BLaER1 treated with 17β-estradiol and CSF1 and Interleukin-3, amounts not matched to agents 10 nM and 100 nM (cell line): Measurements from ENCODE around the gene CACNA1D.
A peak's percentile ranks its signal among the peaks of the same experiment; 100 is the strongest.

Experiments used
- H3K27ac ChIP-seq, 11 experiments: shearing (Covaris generic); formaldehyde crosslinking; 2 replicates each; pipeline ENCODE4 v1.8.1; 2022
- H3K27me3 ChIP-seq, 11 experiments: shearing (Covaris generic); formaldehyde crosslinking; 2 replicates each; pipeline ENCODE4 v1.8.1; 2022
- H3K36me3 ChIP-seq, 11 experiments: shearing (Covaris generic); formaldehyde crosslinking; 2 replicates each; pipeline ENCODE4 v1.8.1; 2022
- H3K4me1 ChIP-seq, 10 experiments: shearing (Covaris generic); formaldehyde crosslinking; 2 replicates each; pipeline ENCODE4 v1.8.1; 2022
- H3K4me2 ChIP-seq, 11 experiments: shearing (Covaris generic); formaldehyde crosslinking; 2 replicates each; pipeline ENCODE4 v1.8.1; 2022
- H3K4me3 ChIP-seq, 10 experiments: shearing (Covaris generic); formaldehyde crosslinking; 2 replicates each; pipeline ENCODE4 v1.8.1; 2022
- H3K9ac ChIP-seq, 11 experiments: shearing (Covaris generic); formaldehyde crosslinking; 2 replicates each; pipeline ENCODE4 v1.8.1; 2022
- H3K9me3 ChIP-seq, 11 experiments: shearing (Covaris generic); formaldehyde crosslinking; replicated peaks in 1 of 11; 2 replicates each; pipeline ENCODE4 v1.8.1; 2022
- H4K20me1 ChIP-seq, 11 experiments: shearing (Covaris generic); formaldehyde crosslinking; 2 replicates each; pipeline ENCODE4 v1.8.1; 2022
- Cebpa-rat ChIP-seq, 11 experiments: shearing (Covaris generic); IDR thresholded peaks; 2 replicates each; pipeline ENCODE4 v1.8.1; 2022

CACNA1D gene

GRCh38 chr3:53589806-53590205 lies 95.4 kb downstream of the CACNA1D start:
- no peak overlapping the region for H3K9ac ChIP-seq
- peaks cover 0 to 8% (median 3%) of the 10 kb centered on the region in 10 experiments; a peak in 5 of 20 replicates for H3K4me1 ChIP-seq
- no peak overlapping the region for H3K27ac ChIP-seq
- no peak for TF ChIP-seq Cebpa-rat (IDR thresholded peaks at IDR 0.05)
- H3K4me3 ChIP-seq: no peak overlapping the region
- H3K27me3 ChIP-seq: no peaks in the 10 kb centered on the region
- no peaks in the 10 kb centered on the region for H4K20me1 ChIP-seq
- no peak overlapping the region for H3K4me2 ChIP-seq
- no peaks in the 10 kb centered on the region for H3K36me3 ChIP-seq
- H3K9me3 ChIP-seq: no peaks in the 10 kb centered on the region

GRCh38 chr3:53590606-53591005 lies 96.2 kb downstream of the CACNA1D start:
- Histone ChIP-seq H3K4me1 (peaks cover 0 to 8% (median 2%) of the 10 kb centered on the region in 10 experiments; a peak in 4 of 20 replicates), H3K4me2 (no peak overlapping the region), H3K9ac (no peak overlapping the region), H3K4me3 (no peak overlapping the region), H4K20me1 (no peaks in the 10 kb centered on the region), H3K27ac (no peak overlapping the region), H3K27me3 (no peaks in the 10 kb centered on the region), H3K9me3 (no peaks in the 10 kb centered on the region), H3K36me3 (no peaks in the 10 kb centered on the region)
- TF ChIP-seq Cebpa-rat (IDR thresholded peaks at IDR 0.05): no peak

- TF ChIP-seq Cebpa-rat (IDR thresholded peaks at IDR 0.05): no peak
- H3K4me2 ChIP-seq: no peak overlapping the region
These were observed 97.2 kb downstream of the CACNA1D start for GRCh38 chr3:53591646-53592045.

GRCh38 chr3:53592862-53593261 lies 98.5 kb downstream of the CACNA1D start:
- no peak for TF ChIP-seq Cebpa-rat (IDR thresholded peaks at IDR 0.05)
- Histone ChIP-seq H3K36me3 (no peaks in the 10 kb centered on the region), H3K9ac (no peak overlapping the region), H3K27ac (no peak overlapping the region), H3K27me3 (no peaks in the 10 kb centered on the region), H4K20me1 (no peaks in the 10 kb centered on the region), H3K4me3 (no peak overlapping the region), H3K4me2 (peak overlapping the region in 2 of 11 experiments; percentile 1 to 7; a peak in 3 of 22 replicates), H3K4me1 (peaks cover 0 to 16% (median 10%) of the 10 kb centered on the region in 10 experiments; a peak in 18 of 20 replicates), H3K9me3 (no peaks in the 10 kb centered on the region)

More at GRCh38 chr3:53591646-53592045, 97.2 kb downstream of the CACNA1D start:
- peaks cover 0 to 8% (median 2%) of the 10 kb centered on the region in 10 experiments; a peak in 4 of 20 replicates for H3K4me1 ChIP-seq
- no peak overlapping the region for H3K27ac ChIP-seq
- H3K27me3 ChIP-seq: no peaks in the 10 kb centered on the region
- H3K9me3 ChIP-seq: no peaks in the 10 kb centered on the region
- no peaks in the 10 kb centered on the region for H4K20me1 ChIP-seq
- H3K9ac ChIP-seq: no peak overlapping the region
- no peaks in the 10 kb centered on the region for H3K36me3 ChIP-seq
- no peak overlapping the region for H3K4me3 ChIP-seq

- H4K20me1 ChIP-seq: no peaks in the 10 kb centered on the region
- no peaks in the 10 kb centered on the region for H3K36me3 ChIP-seq
- no peak overlapping the region for H3K27ac ChIP-seq
- no peak for TF ChIP-seq Cebpa-rat (IDR thresholded peaks at IDR 0.05)
- no peaks in the 10 kb centered on the region for H3K27me3 ChIP-seq
- no peak overlapping the region for H3K4me3 ChIP-seq
- H3K4me1 ChIP-seq: peaks cover 0 to 23% (median 15%) of the 10 kb centered on the region in 10 experiments; a peak in 18 of 20 replicates
- no peak overlapping the region for H3K9ac ChIP-seq
- no peaks in the 10 kb centered on the region for H3K9me3 ChIP-seq
- H3K4me2 ChIP-seq: no peak overlapping the region; a peak in 2 of 22 replicates
These were observed 99.2 kb downstream of the CACNA1D start for GRCh38 chr3:53593611-53594010.

GRCh38 chr3:53594276-53594675 lies 99.9 kb downstream of the CACNA1D start:
- no peak for TF ChIP-seq Cebpa-rat (IDR thresholded peaks at IDR 0.05)
- Histone ChIP-seq H3K9ac (no peak overlapping the region), H4K20me1 (no peaks in the 10 kb centered on the region), H3K27me3 (no peaks in the 10 kb centered on the region), H3K36me3 (no peaks in the 10 kb centered on the region), H3K9me3 (no peaks in the 10 kb centered on the region), H3K4me2 (no peak overlapping the region), H3K27ac (no peak overlapping the region), H3K4me3 (no peak overlapping the region), H3K4me1 (peaks cover 0 to 23% (median 15%) of the 10 kb centered on the region in 10 experiments; a peak in 18 of 20 replicates)

GRCh38 chr3:53595660-53596059 lies 101.2 kb downstream of the CACNA1D start:
- Histone ChIP-seq H3K9ac (no peak overlapping the region), H3K4me3 (no peak overlapping the region), H3K4me1 (peaks cover 0 to 36% (median 27%) of the 10 kb centered on the region in 10 experiments; a peak in 18 of 20 replicates), H4K20me1 (no peaks in the 10 kb centered on the region), H3K36me3 (no peaks in the 10 kb centered on the region), H3K27me3 (no peaks in the 10 kb centered on the region), H3K27ac (no peak overlapping the region), H3K4me2 (no peak overlapping the region), H3K9me3 (no peaks in the 10 kb centered on the region)
- no peak for TF ChIP-seq Cebpa-rat (IDR thresholded peaks at IDR 0.05)

GRCh38 chr3:53597136-53597915 lies 102.9 kb downstream of the CACNA1D start:
- H3K4me3 ChIP-seq: no peak overlapping the region
- peaks cover 0 to 42% (median 30%) of the 10 kb centered on the region in 10 experiments; a peak in 18 of 20 replicates for H3K4me1 ChIP-seq
- no peak for TF ChIP-seq Cebpa-rat (IDR thresholded peaks at IDR 0.05)
- no peaks in the 10 kb centered on the region for H3K9me3 ChIP-seq
- H3K9ac ChIP-seq: no peak overlapping the region
- H4K20me1 ChIP-seq: no peaks in the 10 kb centered on the region
- H3K36me3 ChIP-seq: no peaks in the 10 kb centered on the region
- no peak overlapping the region for H3K27ac ChIP-seq
- no peaks in the 10 kb centered on the region for H3K27me3 ChIP-seq
- H3K4me2 ChIP-seq: peak overlapping the region in 10 of 11 experiments; percentile 22 to 69 (median 53); a peak in 19 of 22 replicates

- Histone ChIP-seq H3K4me3 (no peak overlapping the region), H3K4me1 (peaks cover 0 to 34% (median 30%) of the 10 kb centered on the region in 10 experiments; a peak in 18 of 20 replicates), H3K27me3 (no peaks in the 10 kb centered on the region), H3K9ac (no peak overlapping the region), H4K20me1 (no peaks in the 10 kb centered on the region), H3K9me3 (no peaks in the 10 kb centered on the region), H3K36me3 (no peaks in the 10 kb centered on the region), H3K27ac (peak overlapping the region in 4 of 11 experiments; percentile 17 to 60 (median 28); a peak in 5 of 22 replicates), H3K4me2 (peak overlapping the region in 9 of 11 experiments; percentile 27 to 62 (median 45); a peak in 16 of 22 replicates)
- peak in 2 of 11 experiments; percentile 8 to 35; a peak in 1 of 22 replicates for TF ChIP-seq Cebpa-rat (IDR thresholded peaks at IDR 0.05)
These were observed 105.4 kb downstream of the CACNA1D start for GRCh38 chr3:53599771-53600170.
